K562 (cell line): ENCODE data around the gene ADRA2A.

ENCODE experiments used
- NR2F6 ChIP-seq: fragments of 450-650 bp; formaldehyde crosslinking; IDR thresholded peaks from 2 replicates; pipeline ENCODE4 v1.4.0; 2020; ENCODE audit warnings: mild to moderate bottlenecking
- POLR2AphosphoS5 ChIP-seq: IDR thresholded peaks from 2 replicates; pipeline ENCODE4 v1.6.1; 2011; ENCODE audit warnings: mild to moderate bottlenecking, low read depth, low read length, moderate library complexity; ENCODE audit not compliant: control insufficient read depth, insufficient read depth

GRCh38 chr10:111107846-111108245 is 31.0 kb downstream of the ADRA2A start:
- TF ChIP-seq NR2F6 (CRISPR knock-in tag) (no peak), POLR2AphosphoS5 (no peak)
